ENCODE results near the gene AADACL2.

Gene AADACL2

DNA sequence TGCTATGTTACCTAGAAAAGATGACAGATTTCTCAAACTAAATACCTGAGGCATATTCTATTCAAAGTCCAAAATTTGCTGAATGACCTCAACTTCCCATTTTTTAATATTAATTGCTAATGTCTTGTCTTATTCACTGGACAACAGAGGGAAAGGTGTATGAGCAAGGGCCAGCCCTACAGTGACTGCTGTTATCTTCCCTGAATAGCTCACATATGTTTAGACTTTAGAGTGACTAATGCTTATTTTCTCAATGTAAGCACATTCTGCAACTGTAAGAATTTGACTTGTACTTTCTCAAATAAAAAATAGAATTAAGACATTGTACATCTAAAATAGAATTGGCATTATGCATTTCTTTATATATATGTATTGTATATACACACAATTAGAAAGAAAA, 26.5 kb upstream of the AADACL2 start:
- no peak for DNase-seq (ENCODE audit: low spot score)
- TF ChIP-seq, protein P1, sequence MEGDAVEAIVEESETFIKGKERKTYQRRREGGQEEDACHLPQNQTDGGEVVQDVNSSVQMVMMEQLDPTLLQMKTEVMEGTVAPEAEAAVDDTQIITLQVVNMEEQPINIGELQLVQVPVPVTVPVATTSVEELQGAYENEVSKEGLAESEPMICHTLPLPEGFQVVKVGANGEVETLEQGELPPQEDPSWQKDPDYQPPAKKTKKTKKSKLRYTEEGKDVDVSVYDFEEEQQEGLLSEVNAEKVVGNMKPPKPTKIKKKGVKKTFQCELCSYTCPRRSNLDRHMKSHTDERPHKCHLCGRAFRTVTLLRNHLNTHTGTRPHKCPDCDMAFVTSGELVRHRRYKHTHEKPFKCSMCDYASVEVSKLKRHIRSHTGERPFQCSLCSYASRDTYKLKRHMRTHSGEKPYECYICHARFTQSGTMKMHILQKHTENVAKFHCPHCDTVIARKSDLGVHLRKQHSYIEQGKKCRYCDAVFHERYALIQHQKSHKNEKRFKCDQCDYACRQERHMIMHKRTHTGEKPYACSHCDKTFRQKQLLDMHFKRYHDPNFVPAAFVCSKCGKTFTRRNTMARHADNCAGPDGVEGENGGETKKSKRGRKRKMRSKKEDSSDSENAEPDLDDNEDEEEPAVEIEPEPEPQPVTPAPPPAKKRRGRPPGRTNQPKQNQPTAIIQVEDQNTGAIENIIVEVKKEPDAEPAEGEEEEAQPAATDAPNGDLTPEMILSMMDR (IDR thresholded peaks at IDR 0.05; ENCODE audit: extremely low read depth, missing control alignments) = no peak

DNA sequence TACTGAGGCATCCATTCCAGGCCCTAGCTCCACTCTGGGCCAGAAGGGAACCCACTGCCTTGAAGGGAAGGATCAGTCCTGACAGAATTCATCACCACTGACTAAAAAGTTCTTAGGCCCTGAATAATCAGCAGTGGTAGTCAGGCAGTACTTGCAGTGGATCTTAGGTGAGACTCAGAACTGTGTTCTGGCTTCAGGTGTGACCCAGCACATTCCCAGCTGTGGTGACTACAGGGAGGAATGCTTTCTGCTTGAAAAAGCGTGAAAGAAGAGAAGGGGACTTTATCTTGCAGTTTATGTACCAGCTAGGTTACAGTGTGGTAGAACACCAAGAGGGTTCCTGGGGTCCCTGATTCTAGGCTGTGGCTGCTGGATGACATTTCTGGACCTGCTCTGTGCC, 24.9 kb upstream of the AADACL2 start:
- TF ChIP-seq, protein P1 (IDR thresholded peaks at IDR 0.05; ENCODE audit: extremely low read depth, missing control alignments) = no peak
- no peak for DNase-seq (ENCODE audit: low spot score)

DNA sequence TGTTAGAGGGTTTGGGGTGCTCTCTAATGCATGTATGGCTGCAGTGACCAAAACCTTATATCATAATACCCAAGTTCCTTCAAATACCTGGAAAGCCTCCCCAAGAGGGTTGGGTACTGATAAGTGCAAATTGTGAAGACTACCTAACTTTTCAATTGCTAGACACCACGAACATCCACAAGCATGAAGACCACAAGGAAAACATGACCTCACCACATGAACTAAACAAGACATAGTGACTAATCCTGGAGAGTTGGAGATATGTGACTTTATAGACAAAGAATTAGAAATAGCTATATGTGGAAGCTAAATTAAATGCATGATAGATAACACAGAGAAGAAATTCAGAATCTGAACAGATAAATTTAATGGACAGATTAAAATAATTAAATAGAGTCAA, 23.9 kb upstream of the AADACL2 start:
- TF ChIP-seq, protein P1 (IDR thresholded peaks at IDR 0.05; ENCODE audit: extremely low read depth, missing control alignments) = no peak
- DNase-seq (ENCODE audit: low spot score) = no peak

DNA sequence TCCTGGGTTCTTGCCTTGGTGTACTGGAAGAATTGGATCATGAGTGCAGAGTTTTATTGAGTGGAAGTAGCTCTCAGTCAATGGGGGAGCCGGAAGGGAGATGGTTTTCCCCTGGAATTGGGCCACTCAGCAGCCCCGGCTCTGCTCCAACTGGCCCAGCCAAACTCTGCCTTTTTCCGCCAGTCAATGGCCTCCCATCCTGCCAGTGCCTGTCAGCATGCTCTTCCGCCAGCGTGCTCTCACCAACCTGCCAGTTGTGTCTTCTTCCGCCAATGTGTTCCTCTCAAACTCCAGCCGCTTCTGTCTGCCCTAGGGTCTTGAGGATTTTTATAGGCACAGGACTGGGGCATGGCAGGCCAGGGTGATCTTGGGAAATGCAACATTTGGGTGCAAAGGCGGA, 12.4 kb upstream of the AADACL2 start:
- no peak for DNase-seq (ENCODE audit: low spot score)
- TF ChIP-seq, protein P1 (IDR thresholded peaks at IDR 0.05; ENCODE audit: extremely low read depth, missing control alignments) = no peak

DNA sequence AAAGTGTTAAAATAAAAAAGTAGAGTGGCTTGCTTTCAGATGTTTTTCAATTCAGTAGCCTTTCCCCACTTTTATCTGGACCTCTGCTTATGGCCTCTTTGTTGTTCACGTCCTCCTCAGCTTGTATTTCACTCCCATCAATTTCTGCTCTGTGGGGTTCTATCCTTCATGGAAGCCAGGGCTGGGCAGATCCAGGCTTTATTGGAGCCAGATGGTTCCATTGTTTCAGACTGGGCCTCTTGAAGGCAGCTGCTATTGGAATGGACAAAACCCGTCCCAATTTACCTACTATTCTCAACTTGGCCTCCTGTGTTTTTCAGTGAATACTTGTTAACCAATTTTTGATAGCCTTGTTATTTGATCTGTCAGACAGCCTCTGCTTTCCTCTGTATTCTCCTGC, 10.9 kb upstream of the AADACL2 start:
- TF ChIP-seq, protein P1 (IDR thresholded peaks at IDR 0.05; ENCODE audit: extremely low read depth, missing control alignments) = no peak
- no peak for DNase-seq (ENCODE audit: low spot score)

DNA sequence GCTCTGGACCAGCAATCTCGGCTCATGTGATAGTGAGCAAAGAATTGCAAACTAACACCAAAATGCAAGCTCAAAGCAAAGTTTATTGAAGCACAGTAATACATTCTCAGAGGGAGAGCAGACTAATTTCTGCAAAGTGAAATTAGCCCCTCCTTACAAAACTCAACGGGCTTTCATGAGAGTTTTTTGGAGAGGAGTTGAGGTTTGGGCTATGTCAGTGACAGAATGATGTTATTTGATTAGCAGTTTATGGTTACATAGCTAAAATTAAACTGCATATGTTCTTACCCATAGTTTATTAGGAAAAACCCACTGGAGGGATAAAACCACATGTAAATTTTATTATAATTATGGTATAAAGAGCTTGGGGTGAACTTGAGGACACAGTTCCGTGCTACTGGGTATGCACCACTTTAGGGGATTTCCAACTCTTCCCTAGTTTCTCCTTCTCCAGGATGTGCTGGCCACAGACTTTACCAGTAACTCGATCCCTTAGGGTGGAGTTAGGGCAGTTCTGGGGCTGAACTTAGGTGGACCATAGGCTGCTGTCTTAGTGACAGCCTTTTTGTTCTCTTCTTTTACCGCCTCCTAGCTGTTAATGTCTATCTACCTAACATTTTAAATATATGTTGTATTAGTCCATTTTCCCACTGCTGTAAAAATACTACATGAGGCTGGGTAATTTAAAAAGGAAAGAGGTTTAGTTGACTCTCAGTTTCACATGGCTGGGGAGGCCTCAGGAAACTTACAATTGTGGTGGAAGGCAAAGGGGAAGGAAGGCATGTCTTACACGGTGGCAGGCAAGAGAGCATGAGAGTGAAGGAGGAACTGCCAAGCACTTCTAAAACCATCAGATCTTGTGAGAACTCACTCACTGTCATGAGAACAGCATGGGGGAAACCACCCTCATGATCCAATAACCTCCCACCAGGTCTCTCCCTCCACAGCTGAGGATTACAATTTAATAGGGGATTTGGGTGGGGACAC, 8.9 kb upstream of the AADACL2 start:
- no peak for DNase-seq (ENCODE audit: low spot score)
- TF ChIP-seq, protein P1 (IDR thresholded peaks at IDR 0.05; ENCODE audit: extremely low read depth, missing control alignments) = no peak

DNA sequence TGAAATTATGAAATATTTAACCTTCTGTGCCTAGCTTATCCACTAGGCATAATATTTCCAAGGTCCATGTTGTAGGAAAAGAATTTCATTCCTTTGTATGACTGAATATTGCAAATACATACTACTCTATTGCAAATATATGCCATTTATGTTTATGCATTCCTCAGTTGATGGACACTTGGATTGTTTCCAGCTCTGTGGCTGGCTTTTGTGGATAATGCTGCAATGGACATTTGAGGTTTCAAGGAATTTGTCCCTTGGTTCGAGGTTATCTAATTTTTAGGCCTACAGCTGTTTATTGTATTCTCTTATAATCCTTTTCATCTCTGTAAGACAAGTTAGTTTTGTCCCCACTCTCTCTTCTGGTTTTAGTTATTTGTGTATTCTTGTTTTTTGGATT, 7.7 kb upstream of the AADACL2 start:
- TF ChIP-seq, protein P1 (IDR thresholded peaks at IDR 0.05; ENCODE audit: extremely low read depth, missing control alignments) = no peak
- DNase-seq (ENCODE audit: low spot score) = no peak

Measured in GM20000 (cell line).